Camera-type eye (tissue), 1 donor: ENCODE results near the gene PRPF40A. TPM values are rescaled to one million over a fixed set of nuclear protein-coding genes. Genes with fewer than 3 reads are reported as not detected.

Experiments
- total RNA-seq: library from RNA; depleted of rRNA; stranded (reverse); fragments of >200 nt; gene quantifications from one replicate; pipeline ENCODE4 v1.2.3, GENCODE V29; 2014

The PRPF40A gene
- 158 TPM for total RNA-seq

GRCh38 chr2:152717228-152718075, at the start of gene PRPF40A:
TSS of gene PRPF40A (minus strand) at chr2:152717461. CDS start at chr2:152717439, 22 bp downstream.

GRCh38 chr2:152718076-152718908, 1.0 kb upstream of the PRPF40A start, which contains the start of gene ARL6IP6:
TSS of gene ARL6IP6 (plus strand) at chr2:152718620. CDS start at chr2:152718625, 5 bp downstream.

Other genes with a start within 250 kb of the PRPF40A start
- 34.4 TPM for gene ARL6IP6, start 1.2 kb upstream of the PRPF40A start, total RNA-seq